DND-41 (cell line): ENCODE results near the gene HNRNPDL.

ENCODE experiments used
- ATAC-seq: fragments of 200-7000 bp; cut with Tn5 transposase; 3 replicates; pipeline ENCODE4 v1.9.1; 2021; ENCODE audit warnings: low read depth; ENCODE audit not compliant: insufficient read depth
- DNase-seq: peaks from one replicate; pipeline ENCODE4 v3.0.0-alpha.2; 2020
- H2AFZ ChIP-seq: 2 replicates; pipeline ENCODE4 v1.6.0; 2012; ENCODE audit warnings: low read depth, low read length
- H3K27ac ChIP-seq: 2 replicates; pipeline ENCODE4 v1.5.1; 2012; ENCODE audit warnings: low read length, inconsistent platforms
- H3K27me3 ChIP-seq: fragments of 200-600 bp; sonication (generic); 2 replicates; pipeline ENCODE4 v1.6.0; 2012; ENCODE audit warnings: low read length, mild to moderate bottlenecking, inconsistent platforms; ENCODE audit not compliant: insufficient read depth, poor library complexity
- H3K36me3 ChIP-seq: 2 replicates; pipeline ENCODE4 v1.5.1; 2012; ENCODE audit warnings: low read length, inconsistent platforms; ENCODE audit not compliant: insufficient read depth
- H3K4me1 ChIP-seq: 2 replicates; pipeline ENCODE4 v1.5.1; 2012; ENCODE audit warnings: mild to moderate bottlenecking, low read length; ENCODE audit not compliant: insufficient read depth
- H3K4me2 ChIP-seq: 2 replicates; pipeline ENCODE4 v1.6.0; 2012; ENCODE audit warnings: mild to moderate bottlenecking, moderate library complexity, low read length, inconsistent platforms; ENCODE audit not compliant: insufficient read depth
- H3K4me3 ChIP-seq, 2 experiments: fragments of 200-600 bp in 1 of 2; shearing (Covaris generic) in 1 of 2; 2 replicates each; pipeline ENCODE4 v1.5.1; 2012 to 2016; ENCODE audit warnings: inconsistent platforms in 2 of 2, low read length in 2 of 2, mild to moderate bottlenecking in 2 of 2, low read depth in 1 of 2, moderate library complexity in 1 of 2
- H3K79me2 ChIP-seq: 2 replicates; pipeline ENCODE4 v1.6.0; 2012; ENCODE audit warnings: low read length, inconsistent platforms; ENCODE audit not compliant: insufficient read depth
- H3K9ac ChIP-seq: 2 replicates; pipeline ENCODE4 v1.6.0; 2012; ENCODE audit warnings: low read depth, mild to moderate bottlenecking, inconsistent platforms, low read length, moderate library complexity
- H3K9me3 ChIP-seq: 2 replicates; pipeline ENCODE4 v1.5.1; 2012; ENCODE audit warnings: low read length, moderate library complexity, mild to moderate bottlenecking, inconsistent platforms; ENCODE audit not compliant: insufficient read depth, severe bottlenecking
- H4K20me1 ChIP-seq: 2 replicates; pipeline ENCODE4 v1.6.0; 2012; ENCODE audit warnings: low read length; ENCODE audit not compliant: insufficient read depth
- CTCF ChIP-seq: IDR thresholded peaks from 2 replicates; pipeline ENCODE4 v1.5.1; 2012; ENCODE audit warnings: borderline replicate concordance, low read length, moderate library complexity, mild to moderate bottlenecking; ENCODE audit not compliant: poor library complexity, severe bottlenecking; ENCODE audit errors: extremely low read depth
- EZH2 ChIP-seq: IDR thresholded peaks from 3 replicates; pipeline ENCODE4 v1.6.1; 2012; ENCODE audit warnings: borderline replicate concordance, low read depth, mild to moderate bottlenecking, moderate library complexity, low read length, inconsistent platforms; ENCODE audit not compliant: severe bottlenecking

Gene HNRNPDL

GRCh38 chr4:82457266-82457665 is 27.0 kb upstream of the HNRNPDL start:
- DNase-seq (no peak), ATAC-seq (no peak)
- H3K4me1 ChIP-seq = no peaks in the 10 kb centered on the region
- TF ChIP-seq EZH2 (no peak), CTCF (no peak)
- peaks cover 11% of the 10 kb centered on the region for H3K79me2 ChIP-seq
- no peak overlapping the region for H3K4me2 ChIP-seq
- no peak overlapping the region for H3K9ac ChIP-seq
- no peaks in the 10 kb centered on the region for H3K27me3 ChIP-seq
- no peak overlapping the region for H3K27ac ChIP-seq
- peaks cover 80% of the 10 kb centered on the region for H3K36me3 ChIP-seq
- no peak overlapping the region for H3K4me3 ChIP-seq
- H4K20me1 ChIP-seq = peaks cover 3% of the 10 kb centered on the region; the same call in 1 of the 2 replicates
- no peak overlapping the region for H2AFZ ChIP-seq
- H3K9me3 ChIP-seq = no peaks in the 10 kb centered on the region

- Histone ChIP-seq H3K79me2 (peaks cover 54% of the 10 kb centered on the region), H3K9ac (no peak overlapping the region), H3K9me3 (no peaks in the 10 kb centered on the region), H3K4me1 (no peaks in the 10 kb centered on the region), H3K4me3 (no peak overlapping the region), H4K20me1 (peaks cover 13% of the 10 kb centered on the region; the same call in 1 of the 2 replicates), H3K4me2 (no peak overlapping the region), H2AFZ (no peak overlapping the region), H3K27ac (no peak overlapping the region), H3K36me3 (peaks cover 89% of the 10 kb centered on the region), H3K27me3 (no peaks in the 10 kb centered on the region)
- ATAC-seq = no peak
- no peak for DNase-seq
- TF ChIP-seq EZH2 (no peak), CTCF (no peak)
Measured at GRCh38 chr4:82452026-82452425, 21.8 kb upstream of the HNRNPDL start.

GRCh38 chr4:82450966-82451755 is 20.9 kb upstream of the HNRNPDL start:
- peaks cover 16% of the 10 kb centered on the region; the same call in 1 of the 2 replicates for H4K20me1 ChIP-seq
- H3K9ac ChIP-seq = no peak overlapping the region
- ATAC-seq = no peak
- no peak overlapping the region for H3K4me3 ChIP-seq
- no peak overlapping the region for H3K4me2 ChIP-seq
- H3K36me3 ChIP-seq = peaks cover 80% of the 10 kb centered on the region
- peaks cover 60% of the 10 kb centered on the region for H3K79me2 ChIP-seq
- no peak for TF ChIP-seq CTCF
- no peak for TF ChIP-seq EZH2
- H3K27me3 ChIP-seq = no peaks in the 10 kb centered on the region
- no peaks in the 10 kb centered on the region for H3K4me1 ChIP-seq
- DNase-seq = no peak
- no peak overlapping the region for H2AFZ ChIP-seq
- no peak overlapping the region for H3K27ac ChIP-seq
- H3K9me3 ChIP-seq = no peaks in the 10 kb centered on the region
